GM23338 (cell line): ENCODE results near the gene TTLL5. TPM values are rescaled to one million over a fixed set of nuclear protein-coding genes. Genes with fewer than 3 reads are reported as not detected.

Source experiments
- ATAC-seq: fragments of 200-7000 bp; cut with Tn5 transposase; 3 replicates; pipeline ENCODE4 v1.9.1; 2020
- DNase-seq: peaks from one replicate; pipeline ENCODE4 v3.0.0-alpha.2; 2015; ENCODE audit warnings: low spot score
- H2AFZ ChIP-seq: fragments of 200-600 bp; sonication (generic); 2 replicates; pipeline ENCODE4 v1.8.0; 2016; ENCODE audit warnings: antibody characterized with exemption, mild to moderate bottlenecking, moderate library complexity
- H3F3A ChIP-seq: fragments of 200-600 bp; sonication (generic); replicated peaks from 2 replicates; pipeline ENCODE4 v1.8.0; 2017; ENCODE audit warnings: antibody characterized with exemption, mixed run types, low read depth
- H3K27ac ChIP-seq: fragments of 200-600 bp; sonication (generic); 2 replicates; pipeline ENCODE4 v1.6.1; 2016; ENCODE audit warnings: low read depth
- H3K27me3 ChIP-seq: fragments of 200-600 bp; sonication (generic); 2 replicates; pipeline ENCODE4 v1.8.0; 2016; ENCODE audit warnings: mild to moderate bottlenecking, mixed run types, moderate library complexity; ENCODE audit not compliant: insufficient read depth
- H3K36me3 ChIP-seq: fragments of 200-600 bp; sonication (generic); 2 replicates; pipeline ENCODE4 v1.8.0; 2016; ENCODE audit warnings: mild to moderate bottlenecking; ENCODE audit not compliant: insufficient read depth
- H3K4me1 ChIP-seq: fragments of 200-600 bp; sonication (generic); 2 replicates; pipeline ENCODE4 v1.8.0; 2016; ENCODE audit warnings: mild to moderate bottlenecking, moderate library complexity; ENCODE audit not compliant: insufficient read depth
- H3K4me2 ChIP-seq: fragments of 200-600 bp; sonication (generic); 2 replicates; pipeline ENCODE4 v1.7.1; 2017; ENCODE audit warnings: mixed run types
- H3K4me3 ChIP-seq: fragments of 200-600 bp; sonication (generic); 2 replicates; pipeline ENCODE4 v1.6.1; 2016; ENCODE audit warnings: mixed run types
- H3K79me2 ChIP-seq: fragments of 200-600 bp; sonication (generic); replicated peaks from 2 replicates; pipeline ENCODE4 v1.8.0; 2017; ENCODE audit warnings: mild to moderate bottlenecking; ENCODE audit not compliant: insufficient read depth
- H3K9me2 ChIP-seq: fragments of 200-600 bp; sonication (generic); 2 replicates; pipeline ENCODE4 v1.8.0; 2017; ENCODE audit not compliant: insufficient read depth
- H4K20me1 ChIP-seq: fragments of 200-600 bp; sonication (generic); replicated peaks from 2 replicates; pipeline ENCODE4 v1.8.0; 2017; ENCODE audit warnings: mild to moderate bottlenecking; ENCODE audit not compliant: insufficient read depth
- H3K27ac Mint-ChIP-seq: 2 replicates; pipeline ENCODE4 v1.8.0; 2020; ENCODE audit warnings: inconsistent platforms, mild to moderate bottlenecking, moderate library complexity, mixed read lengths
- H3K27me3 Mint-ChIP-seq: 3 replicates; pipeline ENCODE4 v1.8.0; 2022; ENCODE audit warnings: low read depth, mild to moderate bottlenecking, moderate library complexity, mixed read lengths, inconsistent platforms; ENCODE audit not compliant: insufficient read depth, poor library complexity
- H3K36me3 Mint-ChIP-seq: 3 replicates; pipeline ENCODE4 v1.8.0; 2021; ENCODE audit warnings: low read depth, mild to moderate bottlenecking, inconsistent platforms, moderate library complexity, mixed read lengths
- H3K4me1 Mint-ChIP-seq: 3 replicates; pipeline ENCODE4 v1.8.0; 2020; ENCODE audit warnings: mild to moderate bottlenecking, inconsistent platforms, mixed read lengths
- H3K4me3 Mint-ChIP-seq: 3 replicates; pipeline ENCODE4 v1.8.0; 2021; ENCODE audit warnings: moderate library complexity, mild to moderate bottlenecking, inconsistent platforms, mixed read lengths
- H3K9me3 Mint-ChIP-seq: 3 replicates; pipeline ENCODE4 v1.8.0; 2020; ENCODE audit warnings: moderate library complexity, mild to moderate bottlenecking, inconsistent platforms, mixed read lengths
- CREB1 ChIP-seq: fragments of 250-450 bp; sonication (Bioruptor Pico); IDR thresholded peaks from 2 replicates; pipeline ENCODE4 v1.5.0; 2020; ENCODE audit warnings: low read depth, mild to moderate bottlenecking, moderate library complexity
- EZH2 ChIP-seq: fragments of 200-600 bp; sonication (generic); IDR thresholded peaks from one replicate; pipeline ENCODE4 v1.8.0; 2017; ENCODE audit warnings: antibody characterized with exemption, mild to moderate bottlenecking, low read depth; ENCODE audit not compliant: unreplicated experiment
- ZNF331 ChIP-seq: fragments of 250-450 bp; sonication (Bioruptor Pico); IDR thresholded peaks from 2 replicates; pipeline ENCODE4 v1.5.0; 2020; ENCODE audit warnings: low read depth, mild to moderate bottlenecking, moderate library complexity
- ZNF462 ChIP-seq: fragments of 250-450 bp; sonication (Bioruptor Pico); IDR thresholded peaks from 2 replicates; pipeline ENCODE4 v1.5.0; 2020; ENCODE audit warnings: mild to moderate bottlenecking, moderate library complexity
- polyA plus RNA-seq: library from polyadenylated mRNA; unstranded; fragments of >200 nt; fragmentation: Nextera tagmentation; extraction: Ambion mirVana; gene quantifications from 2 replicates; pipeline ENCODE4 v1.2.1, GENCODE V29; 2016
- total RNA-seq: library from RNA; depleted of rRNA; stranded (reverse); fragments of >200 nt; shearing (Covaris generic); gene quantifications from 2 replicates; pipeline ENCODE4 v1.2.3, GENCODE V29; 2014
- TF ChIP-seq, protein P1 (sequence below): IDR thresholded peaks from 2 replicates; pipeline ENCODE4 v1.6.1; 2016; ENCODE audit warnings: antibody characterized with exemption

The TTLL5 gene
- total and polyA plus RNA-seq, 2 experiments from 2014 or later, result 33.5 to 35.4 TPM

DNA sequence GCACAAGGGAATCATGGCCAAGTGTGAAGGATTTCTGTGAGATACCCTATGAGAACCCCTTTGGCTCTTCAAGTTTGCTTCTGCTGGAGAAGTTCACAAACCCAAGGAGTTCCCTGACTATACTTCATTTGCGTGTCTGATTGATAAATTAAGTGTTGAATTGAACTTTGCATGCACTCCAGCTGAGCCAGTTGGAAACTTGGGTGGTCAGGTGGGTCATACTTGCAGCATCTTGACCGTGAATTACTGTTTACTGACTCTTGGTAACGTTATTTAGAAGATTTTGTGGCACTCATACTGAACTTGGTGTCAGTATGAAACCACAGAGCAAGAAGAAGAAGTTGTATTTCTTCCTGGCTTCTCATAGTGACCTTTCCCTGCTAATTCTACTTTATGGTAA, 243.3 kb downstream of the TTLL5 start (continued):
- TF ChIP-seq ZNF462, result no peak

DNA sequence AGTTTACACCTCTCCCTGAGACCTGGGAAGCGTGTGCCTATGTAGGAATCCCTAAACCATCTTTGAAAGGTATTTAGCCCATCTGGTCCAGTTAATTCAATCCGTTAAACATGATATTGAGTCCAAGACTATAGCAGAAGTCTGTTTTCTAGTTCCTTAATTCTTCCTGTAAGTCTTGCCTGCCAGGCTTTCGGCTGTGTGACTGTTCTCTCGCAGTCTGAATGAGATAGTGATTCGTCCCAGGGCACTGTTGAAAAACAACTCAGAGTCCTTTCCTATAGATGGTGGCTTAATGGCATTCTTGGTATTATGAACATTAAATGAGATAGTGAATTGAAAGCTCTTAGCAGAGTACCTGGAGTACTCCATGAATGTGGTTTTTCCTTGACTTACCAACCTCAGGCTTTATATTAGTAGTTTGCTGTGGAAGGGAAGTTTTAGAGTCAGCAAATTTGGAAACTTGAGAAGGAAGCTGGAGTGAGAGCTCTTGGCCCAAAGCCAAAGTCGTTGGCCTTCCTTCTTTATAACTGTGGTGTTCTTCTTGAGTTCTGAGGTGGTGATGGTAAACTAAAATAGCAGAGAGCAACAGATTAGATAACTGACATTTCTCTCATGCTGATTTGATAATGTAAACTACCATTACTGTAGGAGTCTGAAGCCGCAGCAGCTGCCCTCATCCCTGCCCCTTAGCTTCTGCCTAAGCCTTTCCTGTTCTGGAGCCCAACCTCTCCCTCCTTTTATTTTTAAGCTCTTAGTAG, 244.3 kb downstream of the TTLL5 start:
- Histone ChIP-seq H2AFZ (no peak overlapping the region), H3K9me2 (no peaks in the 10 kb centered on the region), H3K36me3 (no peaks in the 10 kb centered on the region), H4K20me1 (no peaks in the 10 kb centered on the region), H3K4me2 (no peak overlapping the region), H3K79me2 (no peaks in the 10 kb centered on the region), H3K4me1 (peaks cover 6% of the 10 kb centered on the region), H3F3A (no peaks in the 10 kb centered on the region), H3K27me3 (no peaks in the 10 kb centered on the region), H3K4me3 (no peak overlapping the region), H3K27ac (no peak overlapping the region)
- H3K27me3 Mint-ChIP-seq, result no peaks in the 10 kb centered on the region
- no peak overlapping the region for H3K27ac Mint-ChIP-seq
- H3K4me3 Mint-ChIP-seq, result no peak overlapping the region
- H3K9me3 Mint-ChIP-seq, result no peaks in the 10 kb centered on the region
- DNase-seq (no peak), ATAC-seq (no peak)
- no peaks in the 10 kb centered on the region for H3K36me3 Mint-ChIP-seq
- peaks cover 5% of the 10 kb centered on the region; the same call in 2 of the 3 replicates for H3K4me1 Mint-ChIP-seq
- TF ChIP-seq ZNF331 (CRISPR knock-in tag) (no peak), CREB1 (CRISPR knock-in tag) (no peak), EZH2 (no peak), ZNF462 (no peak)
- TF ChIP-seq, protein P1, sequence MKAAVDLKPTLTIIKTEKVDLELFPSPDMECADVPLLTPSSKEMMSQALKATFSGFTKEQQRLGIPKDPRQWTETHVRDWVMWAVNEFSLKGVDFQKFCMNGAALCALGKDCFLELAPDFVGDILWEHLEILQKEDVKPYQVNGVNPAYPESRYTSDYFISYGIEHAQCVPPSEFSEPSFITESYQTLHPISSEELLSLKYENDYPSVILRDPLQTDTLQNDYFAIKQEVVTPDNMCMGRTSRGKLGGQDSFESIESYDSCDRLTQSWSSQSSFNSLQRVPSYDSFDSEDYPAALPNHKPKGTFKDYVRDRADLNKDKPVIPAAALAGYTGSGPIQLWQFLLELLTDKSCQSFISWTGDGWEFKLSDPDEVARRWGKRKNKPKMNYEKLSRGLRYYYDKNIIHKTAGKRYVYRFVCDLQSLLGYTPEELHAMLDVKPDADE, result no peak
